HepG2 (cell line): ENCODE measurements around the gene CFAP100. TPM values are rescaled to one million over a fixed set of nuclear protein-coding genes. Genes with fewer than 3 reads are reported as not detected.

ENCODE experiments used
- ARID5B ChIP-seq: IDR thresholded peaks from 2 replicates; pipeline ENCODE4 v1.4.0; 2020; ENCODE audit warnings: mild to moderate bottlenecking, missing genetic modification reagents
- EED ChIP-seq: sonication (generic); formaldehyde crosslinking; IDR thresholded peaks from 2 replicates; pipeline ENCODE4 v1.5.0; 2020; ENCODE audit warnings: mild to moderate bottlenecking, missing genetic modification reagents
- GFI1 ChIP-seq: sonication (generic); formaldehyde crosslinking; IDR thresholded peaks from 2 replicates; pipeline ENCODE4 v1.5.0; 2020; ENCODE audit warnings: missing genetic modification reagents, mild to moderate bottlenecking, borderline replicate concordance
- HCFC1 ChIP-seq: fragments of 150-350 bp; IDR thresholded peaks from 2 replicates; pipeline ENCODE4 v1.6.1; 2014; ENCODE audit warnings: low read depth, low read length
- HINFP ChIP-seq: sonication (generic); formaldehyde crosslinking; IDR thresholded peaks from 2 replicates; pipeline ENCODE4 v1.4.0; 2020; ENCODE audit warnings: low read depth, mild to moderate bottlenecking, missing genetic modification reagents
- JUN ChIP-seq: sonication (generic); formaldehyde crosslinking; IDR thresholded peaks from 2 replicates; pipeline ENCODE4 v1.4.0; 2020; ENCODE audit warnings: mild to moderate bottlenecking, missing genetic modification reagents
- KAT8 ChIP-seq: IDR thresholded peaks from 2 replicates; pipeline ENCODE4 v1.6.1; 2016; ENCODE audit warnings: missing genetic modification reagents, missing compliant biosample characterization
- RARG ChIP-seq: sonication (generic); formaldehyde crosslinking; IDR thresholded peaks from 2 replicates; pipeline ENCODE4 v1.4.0; 2020; ENCODE audit warnings: low read depth, mild to moderate bottlenecking, missing genetic modification reagents
- SNAPC4 ChIP-seq: sonication (generic); formaldehyde crosslinking; IDR thresholded peaks from 2 replicates; pipeline ENCODE4 v1.4.0; 2020; ENCODE audit warnings: mild to moderate bottlenecking, missing genetic modification reagents
- SOX5 ChIP-seq: IDR thresholded peaks from 2 replicates; pipeline ENCODE4 v1.6.1; 2016; ENCODE audit warnings: borderline replicate concordance
- ZBTB20 ChIP-seq: sonication (generic); formaldehyde crosslinking; IDR thresholded peaks from 2 replicates; pipeline ENCODE4 v1.8.1; 2023; ENCODE audit warnings: missing genetic modification reagents, low read depth, mild to moderate bottlenecking, borderline replicate concordance
- ZBTB3 ChIP-seq: sonication (generic); formaldehyde crosslinking; IDR thresholded peaks from 2 replicates; pipeline ENCODE4 v1.4.0; 2020; ENCODE audit warnings: low read depth, mild to moderate bottlenecking, moderate library complexity, missing genetic modification reagents, borderline replicate concordance
- ZNF292 ChIP-seq: sonication (generic); formaldehyde crosslinking; IDR thresholded peaks from 2 replicates; pipeline ENCODE4 v1.8.1; 2022; ENCODE audit warnings: mild to moderate bottlenecking, low read depth, missing genetic modification reagents, borderline replicate concordance
- ZNF354B ChIP-seq: sonication (generic); formaldehyde crosslinking; IDR thresholded peaks from 2 replicates; pipeline ENCODE4 v1.8.0; 2022; ENCODE audit warnings: mild to moderate bottlenecking, missing genetic modification reagents
- ZNF451 ChIP-seq: sonication (generic); formaldehyde crosslinking; IDR thresholded peaks from 2 replicates; pipeline ENCODE4 v1.5.0; 2020; ENCODE audit warnings: mild to moderate bottlenecking, missing genetic modification reagents
- ZNF597 ChIP-seq: sonication (generic); formaldehyde crosslinking; IDR thresholded peaks from 2 replicates; pipeline ENCODE4 v1.5.0; 2020; ENCODE audit warnings: missing genetic modification reagents
- ZNF737 ChIP-seq: sonication (generic); formaldehyde crosslinking; IDR thresholded peaks from 2 replicates; pipeline ENCODE4 v1.5.0; 2020; ENCODE audit warnings: missing genetic modification reagents, mild to moderate bottlenecking, borderline replicate concordance
- ZSCAN30 ChIP-seq: sonication (generic); formaldehyde crosslinking; IDR thresholded peaks from 2 replicates; pipeline ENCODE4 v1.5.0; 2020; ENCODE audit warnings: mild to moderate bottlenecking, missing genetic modification reagents
- ZSCAN9 ChIP-seq: IDR thresholded peaks from 2 replicates; pipeline ENCODE4 v1.6.1; 2016; ENCODE audit warnings: borderline replicate concordance
- polyA plus RNA-seq, 8 experiments: library from polyadenylated mRNA; depleted of rRNA in 3 of 8; stranded (reverse) in 7 of 8; unstranded in 1 of 8; fragments of >200 nt; fragmentation: Illumina TruSeq in 4 of 8; extraction: Trizol in 4 of 8; gene quantifications; 2 replicates each; pipeline versions ENCODE4 v1.2.1 to v1.2.3, GENCODE V29; 2011 to 2016; ENCODE audit warnings: low read depth in 4 of 8, missing spikeins in 1 of 8, mixed read lengths in 1 of 8; ENCODE audit not compliant: insufficient read depth in 1 of 8
- total RNA-seq, 5 experiments: library from RNA; depleted of rRNA; stranded (reverse); fragments of >200 nt; fragmentation: Illumina TruSeq; extraction: Trizol; gene quantifications; 2 replicates each; pipeline ENCODE4 v1.2.3, GENCODE V29; 2016; ENCODE audit warnings: low read depth in 1 of 5

CFAP100 gene
- total and polyA plus RNA-seq, 2 of the 13 experiments (the other 11 are each of a cell fraction or from before 2014, with no cell fraction given), result 0.32 TPM; not detected in 1

- TF ChIP-seq ZNF737 (CRISPR knock-in tag) (no peak), HCFC1 (no peak), ZSCAN30 (CRISPR knock-in tag) (no peak), GFI1 (no peak), SOX5 (CRISPR knock-in tag) (0 out of 2 replicates have a peak, but pooled peaks have one; percentile 27), JUN (CRISPR knock-in tag) (no peak), ZNF354B (no peak), ARID5B (CRISPR knock-in tag) (peak; percentile 42; the same call in 1 of the 2 replicates), ZNF597 (CRISPR knock-in tag) (no peak), RARG (CRISPR knock-in tag) (no peak), ZBTB3 (CRISPR knock-in tag) (no peak), EED (CRISPR knock-in tag) (no peak), ZNF292 (CRISPR knock-in tag) (no peak), KAT8 (0 out of 2 replicates have a peak, but pooled peaks have one; percentile 17), ZSCAN9 (CRISPR knock-in tag) (0 out of 2 replicates have a peak, but pooled peaks have one; percentile 39), ZNF451 (CRISPR knock-in tag) (no peak), SNAPC4 (CRISPR knock-in tag) (no peak), ZBTB20 (CRISPR knock-in tag) (no peak), HINFP (CRISPR knock-in tag) (no peak)
Observed at GRCh38 chr3:126367316-126367805, 27.3 kb upstream of the CFAP100 start (continued).
